OCI-LY1 (cell line): ENCODE data around the gene PDE4D.

ENCODE experiments used
- CTCF ChIP-seq: fragments of 200-600 bp; sonication (generic), shearing (Covaris generic); IDR thresholded peaks from 2 replicates; pipeline ENCODE4 v1.5.1; 2017; ENCODE audit warnings: mild to moderate bottlenecking, antibody characterized with exemption, low read length, moderate library complexity, mixed read lengths
- EZH2 ChIP-seq: fragments of 200-600 bp; sonication (generic), shearing (Covaris generic); IDR thresholded peaks from 2 replicates; pipeline ENCODE4 v1.8.0; 2017; ENCODE audit warnings: borderline replicate concordance, mixed run types, mild to moderate bottlenecking, antibody characterized with exemption, low read length, moderate library complexity, mixed read lengths

- TF ChIP-seq CTCF: no peak
- TF ChIP-seq EZH2: no peak
Measured at GRCh38 chr5:59863777-59864176, 29.7 kb downstream of the PDE4D start.
